Measurements from ENCODE around the gene SHISA2.

The SHISA2 gene

DNA sequence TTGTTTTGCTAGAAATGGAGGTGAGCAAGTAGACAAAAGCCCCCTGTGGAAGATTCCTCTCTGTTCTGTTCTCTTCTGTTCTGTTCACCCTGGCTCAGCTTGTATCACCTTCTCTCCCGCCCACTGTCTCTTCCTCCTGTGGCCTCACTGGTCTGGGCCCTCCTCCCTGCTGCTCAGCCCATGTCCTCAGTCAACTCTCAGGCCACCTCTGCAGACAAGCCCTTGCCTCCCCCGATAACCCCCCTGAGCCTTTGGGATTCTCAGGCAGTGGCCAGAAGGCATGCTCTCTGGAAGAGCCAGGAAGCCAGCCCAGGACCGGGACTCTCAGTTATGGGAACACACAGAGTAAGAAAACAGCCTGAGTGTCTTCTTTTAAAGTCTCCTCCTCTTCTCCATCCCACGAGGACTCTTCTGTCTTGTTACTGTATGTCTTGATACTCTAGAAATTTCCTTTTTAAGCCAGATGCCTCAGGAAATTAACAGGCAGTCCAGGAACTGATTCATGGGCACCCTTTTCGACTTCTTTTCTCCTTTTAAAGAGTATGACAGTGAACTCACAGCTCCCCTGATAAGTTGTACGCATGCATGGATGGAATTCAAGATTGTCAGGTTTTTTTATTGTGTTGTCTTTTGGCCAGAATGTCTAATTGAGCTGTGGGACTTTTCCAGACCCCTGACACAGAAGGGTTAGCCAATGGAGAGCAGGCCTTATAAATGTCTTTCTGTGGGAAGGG lies 33.7 kb downstream of the SHISA2 start:
- no peak for DNase-seq (ENCODE audit: low read depth)

DNA sequence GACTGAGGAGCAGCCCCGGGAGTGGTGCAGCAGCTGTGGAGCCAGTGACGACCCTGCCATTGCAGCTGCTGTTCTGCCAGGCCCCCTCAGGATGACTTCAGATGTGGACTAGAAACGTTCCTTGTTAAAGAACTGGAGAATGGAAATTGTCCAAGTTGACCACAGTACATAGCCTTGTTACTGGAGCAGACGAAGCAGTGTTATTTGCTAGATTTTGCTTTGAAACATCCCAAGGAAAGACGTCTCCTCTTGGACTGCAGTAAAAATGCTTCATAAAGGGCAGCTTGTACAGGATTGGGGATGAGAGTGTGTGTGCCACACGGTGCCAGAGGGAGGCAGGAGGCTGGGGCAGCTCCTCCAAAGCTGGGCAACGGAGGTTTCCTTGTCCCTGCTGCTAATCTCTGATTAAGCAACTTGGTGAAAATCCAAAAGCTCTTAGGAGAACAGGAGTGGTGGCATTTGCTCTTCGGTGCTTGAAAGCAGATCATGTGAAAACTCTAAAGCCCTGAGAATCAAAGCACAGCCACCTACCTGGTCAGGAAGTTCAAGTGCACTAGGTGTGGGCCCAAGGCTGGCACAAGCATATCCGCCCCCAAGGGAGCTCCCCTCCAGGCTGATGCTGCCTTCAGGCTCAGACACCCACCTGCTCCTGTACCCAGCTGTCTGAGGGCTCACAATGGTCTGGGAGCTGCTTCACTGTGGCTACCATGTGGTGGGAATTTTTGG lies 34.5 kb downstream of the SHISA2 start:
- no peak for DNase-seq (ENCODE audit: low read depth)

DNA sequence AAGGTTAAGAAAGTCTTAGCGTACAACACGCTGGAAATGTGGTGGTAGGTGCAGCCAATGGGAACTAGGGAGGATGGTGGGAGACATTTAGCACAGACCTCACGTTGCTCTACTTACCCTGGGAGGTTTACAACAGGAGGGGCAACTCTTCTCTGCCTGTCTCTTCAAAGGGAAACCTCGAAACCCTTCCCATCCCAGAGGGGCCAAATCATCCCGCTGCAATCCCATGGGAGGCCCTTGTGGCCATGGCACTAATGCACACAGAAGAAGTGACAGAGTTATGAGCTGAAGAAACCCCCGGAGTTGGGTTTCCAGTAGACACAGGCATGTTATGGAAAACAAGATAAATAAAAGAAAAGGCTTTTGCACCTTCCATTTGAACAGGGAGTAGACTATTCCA lies 35.6 kb downstream of the SHISA2 start:
- DNase-seq (ENCODE audit: low read depth) = no peak

DNA sequence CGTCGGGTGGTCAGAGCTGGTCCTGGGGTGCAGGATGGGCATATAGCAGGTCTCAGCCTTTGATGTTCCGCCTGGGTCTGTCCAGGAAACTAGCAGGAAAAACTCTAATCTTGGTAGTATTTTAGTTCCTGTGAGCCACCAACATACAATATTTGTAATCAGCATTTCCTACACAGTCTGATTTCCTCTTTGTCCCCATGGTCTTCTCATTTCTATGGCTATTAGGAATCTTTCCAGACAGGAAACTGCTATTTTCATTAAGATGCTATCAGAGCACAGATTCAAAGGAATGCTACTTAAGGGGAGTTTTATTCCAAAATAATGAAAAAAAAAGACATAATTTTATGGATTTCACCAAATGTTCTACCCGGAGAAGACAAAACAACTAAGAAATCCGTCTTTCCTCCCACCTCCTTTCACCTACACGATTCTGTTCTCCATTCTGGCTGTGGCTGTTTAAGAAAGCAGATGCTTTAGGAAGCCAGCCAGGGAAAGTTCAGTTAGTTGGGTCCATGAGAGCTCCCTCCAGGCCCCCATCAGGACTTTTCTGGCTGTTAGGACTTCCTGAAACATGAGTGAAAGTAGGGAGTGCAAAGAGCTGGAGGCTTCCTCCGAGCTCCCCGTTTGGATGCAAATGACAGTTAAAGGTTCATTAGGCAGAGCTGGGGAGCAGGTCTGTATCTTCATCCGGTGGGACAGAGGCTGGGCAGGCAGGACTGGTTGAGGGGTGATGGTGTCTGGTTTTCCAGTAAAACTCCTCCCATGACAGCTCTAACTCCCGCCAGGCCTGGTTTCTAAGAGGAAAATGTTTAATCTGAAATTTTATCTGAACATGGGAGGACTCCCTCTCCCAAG lies 36.3 kb downstream of the SHISA2 start:
- no peak for DNase-seq (ENCODE audit: low read depth)

DNA sequence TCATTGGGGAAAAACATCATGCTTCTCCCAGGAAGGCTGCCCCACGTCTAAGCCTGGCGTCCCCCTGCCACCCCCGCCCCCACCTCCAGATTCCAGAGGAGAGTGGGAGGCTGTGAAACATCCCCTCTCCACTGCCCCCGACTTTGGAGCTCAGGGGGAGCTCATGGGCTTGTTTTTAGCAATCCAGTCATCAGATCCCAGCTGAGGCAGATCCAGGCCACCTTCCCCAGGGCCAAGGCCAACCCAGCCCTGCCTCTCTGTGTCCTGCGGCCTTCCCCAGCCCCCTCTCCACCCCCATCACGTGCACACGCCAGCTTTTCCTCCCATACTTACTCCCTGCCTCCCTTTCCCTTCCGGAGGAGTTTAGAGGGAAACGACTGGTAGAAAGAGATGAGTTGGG lies 38.8 kb downstream of the SHISA2 start:
- no peak for DNase-seq (ENCODE audit: low read depth)

DNA sequence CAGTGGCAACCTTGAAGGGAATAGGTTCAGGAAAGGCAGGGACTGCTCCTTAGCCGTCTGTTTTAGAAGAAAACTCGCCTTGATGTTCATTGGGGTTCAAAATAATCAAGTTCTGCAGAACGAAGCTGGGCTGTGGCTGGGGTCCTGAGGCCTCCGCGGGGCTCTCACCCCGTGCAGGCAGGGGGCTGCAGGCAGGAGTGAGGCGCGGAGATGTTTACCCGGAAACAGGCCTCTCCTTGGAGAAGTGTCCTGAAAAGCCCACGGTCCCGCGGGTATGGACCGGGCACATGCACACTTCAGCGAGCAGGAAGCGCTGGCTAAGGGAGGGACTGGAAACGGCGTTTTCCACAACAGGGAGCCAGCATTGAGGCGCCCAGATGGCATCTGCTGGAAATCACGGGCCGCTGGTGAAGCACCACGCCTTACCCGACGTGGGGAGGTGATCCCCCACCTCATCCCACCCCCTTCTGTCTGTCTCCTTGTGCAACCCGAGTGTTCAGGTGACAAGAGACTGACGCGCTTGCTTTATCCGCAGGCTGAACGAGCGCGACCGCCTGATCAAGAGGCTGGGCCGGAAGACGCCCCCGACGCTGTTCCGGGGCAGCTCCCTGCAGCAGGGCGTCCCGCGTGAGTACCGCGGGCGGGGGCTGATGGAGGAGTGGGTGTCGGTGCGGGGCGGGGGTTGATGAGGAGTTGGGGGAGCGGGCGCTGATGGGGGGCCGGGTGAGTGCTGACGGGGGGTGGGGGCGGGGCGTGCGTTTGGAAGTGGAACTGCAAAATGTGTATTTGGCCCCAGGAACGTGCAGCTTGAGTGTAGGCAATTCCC lies 39.6 kb downstream of the SHISA2 start:
- no peak for DNase-seq (ENCODE audit: low read depth)

DNA sequence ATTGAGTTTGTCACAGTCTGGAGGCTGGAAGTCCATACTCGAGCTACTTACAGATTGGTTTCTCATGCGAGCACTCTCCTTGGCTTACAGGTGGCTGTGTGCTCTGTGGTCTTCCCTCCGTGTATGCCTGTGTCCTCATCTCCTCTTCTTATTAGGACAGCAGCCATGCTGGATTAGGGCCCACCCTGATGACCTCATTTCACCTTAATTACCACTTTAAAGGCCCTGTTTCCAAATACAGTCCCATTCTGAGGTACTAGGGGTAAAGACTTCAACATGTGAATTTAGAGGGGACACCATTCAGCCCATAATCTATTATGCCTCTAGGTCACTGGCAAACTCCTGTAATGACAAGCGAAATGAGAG lies 40.6 kb downstream of the SHISA2 start:
- no peak for DNase-seq (ENCODE audit: low read depth)

DNA sequence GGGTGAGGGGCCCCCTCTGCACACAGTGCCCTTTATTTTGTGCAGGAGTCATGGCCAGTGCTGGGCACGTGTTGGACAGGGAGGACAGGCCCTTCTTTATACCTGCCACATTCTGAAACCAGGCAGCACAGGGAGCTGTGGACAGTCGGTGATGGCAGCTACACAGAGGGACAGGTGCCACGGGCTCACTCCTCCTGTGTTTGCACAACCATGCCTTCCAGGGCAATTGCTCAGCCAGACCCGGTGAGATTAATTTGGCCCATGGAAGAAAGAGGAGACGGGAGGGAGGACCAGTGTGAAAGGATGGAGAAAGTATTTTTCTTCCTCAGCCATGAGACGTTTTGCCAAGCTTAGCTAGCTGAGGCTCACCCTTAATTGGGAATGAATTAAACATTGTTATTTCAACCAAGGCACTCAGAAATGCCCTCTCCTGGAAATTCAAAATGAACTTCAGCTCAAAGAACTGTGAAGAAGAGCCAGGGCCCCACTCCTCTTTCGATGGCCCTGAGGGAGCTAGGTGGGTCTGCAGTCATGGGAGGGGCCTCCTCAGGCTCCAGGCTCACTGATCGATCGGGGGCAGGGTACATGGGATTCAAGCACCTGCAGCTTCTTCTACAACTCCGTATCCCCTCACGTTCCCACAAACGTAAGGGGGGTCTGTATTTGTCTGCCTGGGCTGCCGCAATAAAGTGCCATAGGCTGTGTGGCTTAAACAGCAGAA lies 41.2 kb downstream of the SHISA2 start:
- DNase-seq (ENCODE audit: low read depth) = no peak

DNA sequence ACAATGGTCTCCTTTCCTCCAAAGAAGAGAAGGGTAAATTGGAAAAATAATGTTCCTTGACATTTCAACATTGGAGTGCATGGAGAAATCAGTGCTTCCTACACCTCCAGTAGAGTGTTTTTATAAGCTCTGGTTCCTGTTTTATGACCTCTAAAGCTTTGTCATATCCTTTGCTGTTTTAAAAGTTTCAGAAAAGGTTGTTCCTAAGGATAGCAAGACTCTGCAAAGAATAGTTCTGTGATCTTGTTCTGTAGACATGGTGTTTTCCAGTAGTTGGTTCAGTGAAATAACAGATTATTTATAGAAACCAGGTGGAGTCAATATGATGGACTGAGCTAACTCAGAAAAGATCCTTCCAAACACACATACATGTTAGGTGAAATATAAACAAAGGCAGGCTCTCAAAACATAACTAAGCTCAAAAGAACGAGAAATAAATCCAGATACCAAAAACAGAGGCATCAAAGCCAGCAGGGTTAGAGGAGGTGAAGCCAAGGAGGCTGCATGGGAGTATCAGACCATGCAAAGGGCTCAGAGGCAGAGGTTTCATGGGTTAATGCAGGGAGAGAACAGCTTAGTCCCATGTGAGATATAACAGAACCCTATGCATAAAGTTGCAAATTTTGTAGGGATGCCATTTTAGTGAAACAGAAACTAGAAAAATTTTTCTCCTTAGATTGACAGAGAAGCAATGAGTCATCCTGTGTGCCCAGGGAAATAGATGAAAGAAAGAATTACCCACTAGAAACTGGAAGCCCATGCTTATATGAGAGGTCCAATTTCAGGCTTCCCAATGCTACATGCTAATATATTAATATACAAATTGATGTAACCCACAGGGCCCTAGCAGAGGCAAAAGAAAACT lies 44.3 kb downstream of the SHISA2 start:
- peak; percentile 10 for DNase-seq (ENCODE audit: low read depth)

Measured in ELR (cell line).